ENCODE data around the gene FBXO9.

The FBXO9 gene

GRCh38 chr6:53139841-53140413 lies 74.7 kb downstream of the FBXO9 start:
- no peak for DNase-seq

GRCh38 chr6:53142810-53143209 lies 77.6 kb downstream of the FBXO9 start:
- no peak for DNase-seq

- DNase-seq = no peak
Observed at GRCh38 chr6:53143710-53144109, 78.5 kb downstream of the FBXO9 start.

- no peak for DNase-seq
Observed at GRCh38 chr6:53144802-53145201, 79.6 kb downstream of the FBXO9 start.

- no peak for DNase-seq
Observed at GRCh38 chr6:53148684-53149083, 83.5 kb downstream of the FBXO9 start, which contains the start of gene GCM1. TSS of gene GCM1 (minus strand) at chr6:53148841. CDS start at chr6:53145632, 3,209 bp downstream.

All from NK-92 treated with Interleukin-12 subunit alpha and Interleukin-12 subunit beta, amount 100 ng/mL, for 24 hours (cell line).